ENCODE results near the gene CELA2B. TPM values are rescaled to one million over a fixed set of nuclear protein-coding genes. Genes with fewer than 3 reads are reported as not detected.
A peak's percentile ranks its signal among the peaks of the same experiment; 100 is the strongest.
"Not testable (repeated sequence)": the region's sequence is repeated elsewhere in the genome, so short reads cannot be mapped to it uniquely, and the experiment has no call there.

The CELA2B gene
- total RNA-seq, 2 experiments from 2014 or later: not detected

GRCh38 chr1:15476927-15477326, 1.0 kb downstream of the CELA2B start:
- DNase-seq: no peak
- CTCF ChIA-PET: no interaction called here
- no peak for ATAC-seq
- no peak overlapping the region for H3K27ac Mint-ChIP-seq
- H3K9me3 Mint-ChIP-seq (ENCODE audit: insufficient read depth): no peaks in the 10 kb centered on the region
- POLR2A ChIA-PET: no interaction called here
- H3K4me3 Mint-ChIP-seq: no peak overlapping the region
- H3K36me3 Mint-ChIP-seq (ENCODE audit: low read depth): no peaks in the 10 kb centered on the region
- no peaks in the 10 kb centered on the region for H3K27me3 Mint-ChIP-seq (ENCODE audit: low read depth)
- no peaks in the 10 kb centered on the region for H3K4me1 Mint-ChIP-seq (ENCODE audit: low read depth)

DNA sequence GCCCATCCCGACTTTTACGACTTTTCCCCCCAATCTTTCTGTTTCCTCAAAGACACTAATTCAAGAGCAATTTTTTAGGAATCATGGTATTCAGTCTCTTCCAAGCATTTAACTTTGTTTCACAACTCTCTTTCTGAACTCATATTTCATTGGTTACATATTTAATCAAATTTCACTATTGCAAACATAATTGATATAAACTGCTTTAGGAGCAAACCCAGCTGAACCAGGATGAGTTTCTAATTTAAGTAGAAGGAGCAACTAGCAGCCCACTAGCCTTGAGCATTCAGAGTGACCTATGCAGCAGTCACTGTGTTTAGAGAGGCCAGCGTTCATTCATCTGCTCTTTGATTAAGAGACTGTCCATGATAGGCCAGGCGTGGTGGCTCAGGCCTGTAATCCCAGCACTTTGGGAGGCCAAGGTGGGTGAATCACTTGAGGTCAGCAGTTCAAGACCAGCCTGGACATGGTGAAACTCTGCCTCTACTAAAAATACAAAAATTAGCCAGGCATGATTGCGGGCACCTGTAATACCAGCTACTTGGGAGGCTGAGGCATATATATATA, 1.8 kb downstream of the CELA2B start:
- Mint-ChIP-seq H3K4me3 (no peak overlapping the region), H3K9me3 (ENCODE audit: insufficient read depth) (no peaks in the 10 kb centered on the region), H3K27me3 (ENCODE audit: low read depth) (no peaks in the 10 kb centered on the region), H3K36me3 (ENCODE audit: low read depth) (no peaks in the 10 kb centered on the region), H3K4me1 (ENCODE audit: low read depth) (no peaks in the 10 kb centered on the region), H3K27ac (no peak overlapping the region)
- ChIA-PET POLR2A (no interaction called here), CTCF (no interaction called here)
- no peak for ATAC-seq
- no peak for DNase-seq

DNA sequence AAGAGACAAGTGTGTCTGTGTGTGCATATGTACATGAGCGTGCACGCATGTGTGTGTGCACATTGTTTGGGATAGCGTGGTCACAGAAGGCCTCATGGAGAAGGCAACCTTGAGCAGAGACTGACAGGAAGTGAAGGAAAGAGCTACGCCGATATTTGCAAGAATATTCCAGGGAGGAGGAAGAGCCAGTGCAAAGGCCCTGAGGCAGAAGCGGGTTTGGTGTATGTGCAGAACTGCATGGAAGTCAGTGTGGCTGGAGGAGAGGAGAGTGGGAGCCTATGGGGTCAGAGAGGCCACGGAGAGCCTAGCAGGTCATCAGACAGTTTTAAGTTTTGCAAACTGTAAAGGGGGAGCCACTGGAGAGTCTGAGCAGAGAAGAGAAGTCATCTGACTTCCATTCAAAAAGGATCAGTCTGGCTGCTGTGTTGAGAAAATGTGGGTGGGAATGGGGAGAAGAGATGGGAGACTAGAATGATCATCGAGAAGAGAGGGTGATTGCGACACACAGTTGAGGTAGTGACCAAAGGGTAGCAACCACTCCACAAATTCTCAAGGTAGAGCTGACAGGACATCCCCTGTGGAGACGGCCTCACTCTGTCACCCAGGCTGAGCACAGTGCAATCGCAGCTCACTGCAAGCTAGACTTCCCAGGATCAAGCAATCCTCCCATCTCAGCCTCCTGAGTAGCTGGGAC, 3.9 kb downstream of the CELA2B start:
- no peak overlapping the region for H3K27ac Mint-ChIP-seq
- ATAC-seq (no peak), DNase-seq (no peak)
- POLR2A ChIA-PET: no interaction called here
- H3K27me3 Mint-ChIP-seq (ENCODE audit: low read depth): no peaks in the 10 kb centered on the region
- no peaks in the 10 kb centered on the region for H3K9me3 Mint-ChIP-seq (ENCODE audit: insufficient read depth)
- no peaks in the 10 kb centered on the region for H3K36me3 Mint-ChIP-seq (ENCODE audit: low read depth)
- no peak overlapping the region for H3K4me3 Mint-ChIP-seq
- no peaks in the 10 kb centered on the region for H3K4me1 Mint-ChIP-seq (ENCODE audit: low read depth)
- CTCF ChIA-PET: no interaction called here

GRCh38 chr1:15482455-15482854, 6.6 kb downstream of the CELA2B start:
- H3K4me3 Mint-ChIP-seq; POLR2A ChIA-PET; H3K4me1 Mint-ChIP-seq (ENCODE audit: low read depth); CTCF ChIA-PET; H3K36me3 Mint-ChIP-seq (ENCODE audit: low read depth); ATAC-seq; DNase-seq; H3K9me3 Mint-ChIP-seq (ENCODE audit: insufficient read depth); H3K27me3 Mint-ChIP-seq (ENCODE audit: low read depth); H3K27ac Mint-ChIP-seq: not testable (repeated sequence)

DNA sequence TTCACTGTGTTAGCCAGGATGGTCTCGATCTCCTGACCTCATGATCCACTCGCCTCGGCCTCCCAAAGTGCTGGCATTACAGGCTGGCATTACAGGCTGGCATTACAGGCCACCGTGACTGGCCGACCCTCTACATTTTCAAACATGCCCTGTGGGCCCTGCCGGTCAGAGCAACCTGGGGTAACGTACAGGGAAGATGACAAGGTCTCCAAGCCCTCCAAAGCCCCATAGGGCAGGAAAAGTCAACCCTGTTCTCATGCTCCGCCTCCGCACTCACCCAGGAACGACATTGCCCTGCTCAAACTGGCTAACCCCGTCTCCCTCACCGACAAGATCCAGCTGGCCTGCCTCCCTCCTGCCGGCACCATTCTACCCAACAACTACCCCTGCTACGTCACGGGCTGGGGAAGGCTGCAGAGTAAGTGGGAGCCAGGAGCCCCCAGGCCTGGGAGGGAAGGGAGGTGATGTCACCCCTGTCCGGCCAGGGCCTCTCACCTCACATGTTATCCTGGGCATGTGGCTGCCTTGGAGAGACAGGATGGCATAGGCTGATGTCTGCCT, 7.2 kb downstream of the CELA2B start:
- H3K27ac Mint-ChIP-seq; H3K4me3 Mint-ChIP-seq; H3K4me1 Mint-ChIP-seq (ENCODE audit: low read depth); POLR2A ChIA-PET; DNase-seq; CTCF ChIA-PET; H3K9me3 Mint-ChIP-seq (ENCODE audit: insufficient read depth); ATAC-seq; H3K27me3 Mint-ChIP-seq (ENCODE audit: low read depth); H3K36me3 Mint-ChIP-seq (ENCODE audit: low read depth): not testable (repeated sequence)

- H3K9me3 Mint-ChIP-seq (ENCODE audit: insufficient read depth): no peaks in the 10 kb centered on the region
- ChIA-PET CTCF (no interaction called here), POLR2A (no interaction called here)
- DNase-seq (no peak), ATAC-seq (no peak)
- no peak overlapping the region for H3K27ac Mint-ChIP-seq
- H3K27me3 Mint-ChIP-seq (ENCODE audit: low read depth): no peaks in the 10 kb centered on the region
- no peaks in the 10 kb centered on the region for H3K36me3 Mint-ChIP-seq (ENCODE audit: low read depth)
- no peak overlapping the region for H3K4me3 Mint-ChIP-seq
- H3K4me1 Mint-ChIP-seq (ENCODE audit: low read depth): no peaks in the 10 kb centered on the region
These were observed 8.1 kb downstream of the CELA2B start for GRCh38 chr1:15483971-15484370.

- H3K4me1 Mint-ChIP-seq (ENCODE audit: low read depth); POLR2A ChIA-PET; ATAC-seq; CTCF ChIA-PET; DNase-seq; H3K27ac Mint-ChIP-seq; H3K27me3 Mint-ChIP-seq (ENCODE audit: low read depth); H3K36me3 Mint-ChIP-seq (ENCODE audit: low read depth); H3K9me3 Mint-ChIP-seq (ENCODE audit: insufficient read depth); H3K4me3 Mint-ChIP-seq: not testable (repeated sequence)
These were observed 8.5 kb downstream of the CELA2B start for GRCh38 chr1:15484443-15484842.

DNA sequence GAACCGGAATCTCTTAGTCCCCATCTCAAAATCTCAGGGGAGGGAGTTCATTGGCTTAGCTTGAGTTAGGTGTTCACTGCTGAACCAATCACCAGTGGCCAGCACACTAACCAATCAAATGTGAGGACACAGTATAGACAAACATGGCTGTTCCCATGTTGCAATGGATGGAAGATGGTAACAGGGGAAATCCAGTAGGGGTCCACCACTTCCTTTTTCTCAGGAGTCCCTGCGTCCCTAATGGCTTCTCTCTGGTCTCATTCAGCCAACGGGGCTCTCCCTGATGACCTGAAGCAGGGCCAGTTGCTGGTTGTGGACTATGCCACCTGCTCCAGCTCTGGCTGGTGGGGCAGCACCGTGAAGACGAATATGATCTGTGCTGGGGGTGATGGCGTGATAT, 9.7 kb downstream of the CELA2B start:
- Mint-ChIP-seq H3K27me3 (ENCODE audit: low read depth) (no peaks in the 10 kb centered on the region), H3K27ac (no peak overlapping the region), H3K4me1 (ENCODE audit: low read depth) (peaks cover 4% of the 10 kb centered on the region), H3K9me3 (ENCODE audit: insufficient read depth) (no peaks in the 10 kb centered on the region), H3K36me3 (ENCODE audit: low read depth) (no peaks in the 10 kb centered on the region), H3K4me3 (no peak overlapping the region)
- ATAC-seq: no peak
- POLR2A ChIA-PET: no interaction called here
- CTCF ChIA-PET: interaction anchor here (0.7 kb wide), 1 partner anchor 707 kb away, joined by 3 read pairs; no protein-coding TSS in a partner anchor
- DNase-seq: no peak

- H3K27ac Mint-ChIP-seq; H3K9me3 Mint-ChIP-seq (ENCODE audit: insufficient read depth); DNase-seq; POLR2A ChIA-PET; ATAC-seq; H3K27me3 Mint-ChIP-seq (ENCODE audit: low read depth); H3K36me3 Mint-ChIP-seq (ENCODE audit: low read depth); H3K4me3 Mint-ChIP-seq; CTCF ChIA-PET: not testable (repeated sequence)
- peaks cover 11% of the 10 kb centered on the region for H3K4me1 Mint-ChIP-seq (ENCODE audit: low read depth)
These were observed 11.1 kb downstream of the CELA2B start for GRCh38 chr1:15486844-15487610.

GRCh38 chr1:15488371-15488770, 12.5 kb downstream of the CELA2B start:
- ChIA-PET CTCF (no interaction called here), POLR2A (no interaction called here)
- ATAC-seq (no peak), DNase-seq (no peak)
- no peaks in the 10 kb centered on the region for H3K36me3 Mint-ChIP-seq (ENCODE audit: low read depth)
- H3K27me3 Mint-ChIP-seq (ENCODE audit: low read depth): no peaks in the 10 kb centered on the region
- no peaks in the 10 kb centered on the region for H3K9me3 Mint-ChIP-seq (ENCODE audit: insufficient read depth)
- H3K4me3 Mint-ChIP-seq: no peak overlapping the region
- no peak overlapping the region for H3K27ac Mint-ChIP-seq
- peaks cover 11% of the 10 kb centered on the region for H3K4me1 Mint-ChIP-seq (ENCODE audit: low read depth)

DNA sequence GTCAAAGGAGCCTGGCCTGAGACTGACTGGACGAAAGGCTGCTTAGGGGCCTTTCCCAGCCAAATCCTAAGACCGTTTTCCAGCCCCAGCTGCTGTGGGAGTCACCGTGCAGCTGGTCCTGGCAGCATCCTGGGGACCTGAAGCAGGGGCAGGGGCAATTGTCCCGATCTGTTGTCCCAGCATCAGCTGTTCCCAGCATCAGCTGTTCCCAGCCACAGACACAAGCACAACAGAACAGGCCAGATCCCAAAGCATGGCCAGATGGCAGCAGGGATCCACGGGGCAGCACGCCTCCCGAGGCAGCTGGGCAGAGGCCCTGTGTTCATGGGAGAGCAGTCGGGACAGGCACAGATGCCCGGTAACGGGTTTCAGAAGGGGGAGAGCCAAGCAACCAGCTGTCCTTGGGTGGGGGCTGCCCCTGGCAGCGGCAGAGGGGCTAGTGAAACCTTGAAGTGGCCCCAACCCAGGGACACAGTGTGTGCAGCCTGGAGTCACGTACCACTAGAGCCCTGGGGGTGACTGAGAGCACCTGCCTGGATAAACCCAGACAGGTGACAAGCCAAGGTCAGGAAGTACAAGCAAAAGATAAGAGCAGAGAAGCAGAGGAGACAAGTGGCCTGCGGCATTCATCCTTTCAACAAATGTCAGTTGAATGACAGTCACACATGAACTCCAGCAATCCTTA, 13.3 kb downstream of the CELA2B start:
- peaks cover 11% of the 10 kb centered on the region for H3K4me1 Mint-ChIP-seq (ENCODE audit: low read depth)
- H3K4me3 Mint-ChIP-seq: no peak overlapping the region
- no peak overlapping the region for H3K27ac Mint-ChIP-seq
- ChIA-PET POLR2A (no interaction called here), CTCF (no interaction called here)
- H3K36me3 Mint-ChIP-seq (ENCODE audit: low read depth): no peaks in the 10 kb centered on the region
- H3K9me3 Mint-ChIP-seq (ENCODE audit: insufficient read depth): no peaks in the 10 kb centered on the region
- H3K27me3 Mint-ChIP-seq (ENCODE audit: low read depth): no peaks in the 10 kb centered on the region
- DNase-seq: no peak
- ATAC-seq: no peak

- H3K4me3 Mint-ChIP-seq; CTCF ChIA-PET; H3K9me3 Mint-ChIP-seq (ENCODE audit: insufficient read depth); POLR2A ChIA-PET; H3K27me3 Mint-ChIP-seq (ENCODE audit: low read depth); H3K27ac Mint-ChIP-seq; H3K36me3 Mint-ChIP-seq (ENCODE audit: low read depth): not testable (repeated sequence)
- peak; percentile 79 for ATAC-seq
- peaks cover 11% of the 10 kb centered on the region for H3K4me1 Mint-ChIP-seq (ENCODE audit: low read depth)
- DNase-seq: peak; percentile 47
These were observed 15.1 kb downstream of the CELA2B start for GRCh38 chr1:15491010-15491409.

Data from activated CD8-positive, alpha-beta T cell treated with anti-CD3 and anti-CD28 coated beads, Interleukin-2, amount 10 ng/mL, durations not matched to agents 7 days and 5 days (primary cell).